HG02798 (cell line): ENCODE results near the gene AHNAK.
"Not testable (repeated sequence)": the region's sequence is repeated elsewhere in the genome, so short reads cannot be mapped to it uniquely, and the experiment has no call there.

Experiments
- ATAC-seq: cut with Tn5 transposase; IDR thresholded peaks from one replicate; pipeline ENCODE4 v1.9.1; 2021; ENCODE audit warnings: mild to moderate bottlenecking; ENCODE audit not compliant: unreplicated experiment, poor library complexity

AHNAK gene

GRCh38 chr11:62394825-62395538 lies 151.6 kb downstream of the AHNAK start:
- ATAC-seq = no peak

- no peak for ATAC-seq
These were observed 152.9 kb downstream of the AHNAK start for GRCh38 chr11:62393735-62394134.

- ATAC-seq = no peak
These were observed 153.5 kb downstream of the AHNAK start for GRCh38 chr11:62393061-62393611.

GRCh38 chr11:62392506-62392905 lies 154.1 kb downstream of the AHNAK start:
- ATAC-seq = no peak

- ATAC-seq = no peak
These were observed 154.8 kb downstream of the AHNAK start for GRCh38 chr11:62391642-62392425.

- no peak for ATAC-seq
These were observed 155.9 kb downstream of the AHNAK start for GRCh38 chr11:62390722-62391121.

GRCh38 chr11:62390237-62390636 lies 156.4 kb downstream of the AHNAK start:
- ATAC-seq = no peak

GRCh38 chr11:62388999-62389398 lies 157.6 kb downstream of the AHNAK start:
- no peak for ATAC-seq

- ATAC-seq = no peak
These were observed 159.2 kb downstream of the AHNAK start for GRCh38 chr11:62387381-62387780.

- ATAC-seq = not testable (repeated sequence)
These were observed 160.5 kb downstream of the AHNAK start for GRCh38 chr11:62386083-62386482.

GRCh38 chr11:62383822-62384221 lies 162.8 kb downstream of the AHNAK start:
- no peak for ATAC-seq
